GM10248 (cell line): Measurements from ENCODE around the gene ARHGAP25.

Source experiments
- CTCF ChIA-PET: fragments of 300-600 bp; sonication (Branson Sonifier 250); formaldehyde crosslinking; extraction: SDS; loops from one replicate; lab custom pipeline; 2021; ENCODE audit warnings: antibody characterized with exemption; lab: Yijun Ruan, JAX
- POLR2A ChIA-PET: fragments of 350-650 bp; sonication (Branson Sonifier 250); formaldehyde crosslinking; extraction: SDS; loops from one replicate; lab custom pipeline; 2020; ENCODE audit warnings: antibody characterized with exemption; lab: Yijun Ruan, JAX
- DNase-seq: peaks from one replicate; pipeline ENCODE4 v3.0.0; 2012; ENCODE audit errors: extremely low spot score
- TF ChIP-seq, protein P1 (sequence below): IDR thresholded peaks from 2 replicates; pipeline ENCODE4 v1.5.1; 2012; ENCODE audit warnings: mild to moderate bottlenecking, low read depth; ENCODE audit errors: extremely low read depth, missing control alignments, control extremely low read depth

ARHGAP25 gene

DNA sequence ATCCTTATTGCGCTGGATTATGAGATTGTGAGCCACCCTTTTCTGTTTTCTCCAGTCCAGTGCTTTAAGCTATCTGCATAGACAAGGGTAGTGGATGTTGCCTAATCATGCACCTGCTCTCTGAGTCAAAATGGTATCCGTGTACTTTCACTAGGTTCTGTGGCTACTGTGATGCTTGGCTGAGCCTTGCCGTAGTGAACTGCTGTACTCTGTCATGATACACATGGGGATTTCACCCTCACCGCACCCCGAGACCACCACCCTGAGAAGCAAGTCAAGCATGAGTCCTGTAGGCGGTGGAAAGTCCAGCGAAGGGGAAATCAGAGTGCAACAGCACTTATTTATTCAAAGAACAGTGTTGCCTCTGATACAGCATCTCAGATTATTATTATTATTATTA lies 55.0 kb downstream of the ARHGAP25 start:
- TF ChIP-seq, protein P1, sequence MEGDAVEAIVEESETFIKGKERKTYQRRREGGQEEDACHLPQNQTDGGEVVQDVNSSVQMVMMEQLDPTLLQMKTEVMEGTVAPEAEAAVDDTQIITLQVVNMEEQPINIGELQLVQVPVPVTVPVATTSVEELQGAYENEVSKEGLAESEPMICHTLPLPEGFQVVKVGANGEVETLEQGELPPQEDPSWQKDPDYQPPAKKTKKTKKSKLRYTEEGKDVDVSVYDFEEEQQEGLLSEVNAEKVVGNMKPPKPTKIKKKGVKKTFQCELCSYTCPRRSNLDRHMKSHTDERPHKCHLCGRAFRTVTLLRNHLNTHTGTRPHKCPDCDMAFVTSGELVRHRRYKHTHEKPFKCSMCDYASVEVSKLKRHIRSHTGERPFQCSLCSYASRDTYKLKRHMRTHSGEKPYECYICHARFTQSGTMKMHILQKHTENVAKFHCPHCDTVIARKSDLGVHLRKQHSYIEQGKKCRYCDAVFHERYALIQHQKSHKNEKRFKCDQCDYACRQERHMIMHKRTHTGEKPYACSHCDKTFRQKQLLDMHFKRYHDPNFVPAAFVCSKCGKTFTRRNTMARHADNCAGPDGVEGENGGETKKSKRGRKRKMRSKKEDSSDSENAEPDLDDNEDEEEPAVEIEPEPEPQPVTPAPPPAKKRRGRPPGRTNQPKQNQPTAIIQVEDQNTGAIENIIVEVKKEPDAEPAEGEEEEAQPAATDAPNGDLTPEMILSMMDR, result no peak
- ChIA-PET POLR2A (no interaction called here), CTCF (interaction anchor here (0.5 to 8.0 kb wide), 8 partner anchors 9 to 61 kb away, joined by 3 to 53 read pairs (median 15); no protein-coding TSS in a partner anchor)
- DNase-seq, result peak; percentile 87

DNA sequence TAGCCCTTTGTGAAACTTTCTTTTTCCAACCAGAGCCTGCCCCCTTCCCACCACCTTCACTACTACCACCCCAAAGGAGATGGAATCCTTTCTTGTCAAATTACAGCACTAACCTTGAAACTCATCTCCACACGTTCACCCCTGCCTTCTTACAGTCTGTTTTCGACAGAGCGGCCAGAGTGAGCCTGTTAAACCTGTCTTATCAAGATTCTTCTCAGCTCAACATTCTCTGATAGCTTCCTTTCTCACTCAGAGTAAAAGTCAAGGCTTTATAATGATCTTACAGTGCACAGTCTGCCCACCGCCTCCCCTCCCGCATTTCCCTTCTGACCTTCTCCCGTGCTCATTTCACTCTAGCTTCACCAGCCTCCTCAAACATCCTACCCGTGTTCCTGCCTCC lies 56.0 kb downstream of the ARHGAP25 start:
- TF ChIP-seq, protein P1, result no peak
- DNase-seq, result no peak
- POLR2A ChIA-PET, result no interaction called here
- CTCF ChIA-PET, result interaction anchor here (0.8 to 8.0 kb wide), 7 partner anchors 10 to 134 kb away, joined by 3 to 53 read pairs (median 6); no protein-coding TSS in a partner anchor

DNA sequence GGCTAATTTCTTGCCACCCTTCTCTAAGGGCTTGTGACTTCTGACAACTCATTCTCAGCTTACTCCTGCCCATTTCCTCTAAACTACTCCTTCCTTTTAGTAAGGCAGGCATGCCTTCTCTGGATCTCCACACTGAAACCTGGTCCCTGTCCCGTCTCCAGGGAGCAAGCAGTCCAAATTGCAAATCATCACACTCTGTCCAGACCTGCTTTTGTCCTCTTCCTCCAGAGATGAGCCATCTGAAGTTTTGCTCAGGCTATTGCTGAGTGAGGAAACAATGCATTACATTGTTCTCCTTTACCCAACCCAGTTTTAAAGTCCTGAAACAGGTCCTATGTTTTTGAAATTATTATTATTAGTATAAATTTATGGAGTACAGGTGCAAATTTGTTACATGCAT lies 57.3 kb downstream of the ARHGAP25 start:
- DNase-seq, result no peak
- CTCF ChIA-PET, result interaction anchor here (1.2 to 8.0 kb wide), 5 partner anchors 11 to 329 kb away, joined by 3 to 53 read pairs (median 6); no protein-coding TSS in a partner anchor
- TF ChIP-seq, protein P1, result no peak
- POLR2A ChIA-PET, result no interaction called here

DNA sequence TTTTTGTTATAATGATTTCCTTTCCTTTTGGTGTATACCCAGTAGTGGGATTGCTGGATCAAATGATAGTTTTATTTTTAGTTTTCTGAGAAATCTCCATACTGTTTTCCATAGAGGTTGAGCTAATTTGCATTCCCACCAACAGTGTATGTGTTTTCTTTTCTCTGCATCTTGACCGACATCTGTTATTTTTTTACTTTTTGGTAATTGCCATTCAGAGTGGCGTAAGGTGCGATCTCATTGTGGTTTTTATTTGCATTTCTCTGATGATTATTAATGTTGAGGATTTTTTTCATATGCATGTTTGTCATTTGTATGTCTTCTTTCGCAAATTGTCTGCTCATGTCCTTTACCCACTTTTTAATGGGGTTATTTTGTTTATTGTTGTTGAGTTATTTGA lies 58.1 kb downstream of the ARHGAP25 start:
- ChIA-PET POLR2A (no interaction called here), CTCF (interaction anchor here (6.3 kb wide), 1 partner anchor 12 kb away, joined by 23 read pairs; no protein-coding TSS in a partner anchor)
- no peak for DNase-seq
- TF ChIP-seq, protein P1, result no peak

DNA sequence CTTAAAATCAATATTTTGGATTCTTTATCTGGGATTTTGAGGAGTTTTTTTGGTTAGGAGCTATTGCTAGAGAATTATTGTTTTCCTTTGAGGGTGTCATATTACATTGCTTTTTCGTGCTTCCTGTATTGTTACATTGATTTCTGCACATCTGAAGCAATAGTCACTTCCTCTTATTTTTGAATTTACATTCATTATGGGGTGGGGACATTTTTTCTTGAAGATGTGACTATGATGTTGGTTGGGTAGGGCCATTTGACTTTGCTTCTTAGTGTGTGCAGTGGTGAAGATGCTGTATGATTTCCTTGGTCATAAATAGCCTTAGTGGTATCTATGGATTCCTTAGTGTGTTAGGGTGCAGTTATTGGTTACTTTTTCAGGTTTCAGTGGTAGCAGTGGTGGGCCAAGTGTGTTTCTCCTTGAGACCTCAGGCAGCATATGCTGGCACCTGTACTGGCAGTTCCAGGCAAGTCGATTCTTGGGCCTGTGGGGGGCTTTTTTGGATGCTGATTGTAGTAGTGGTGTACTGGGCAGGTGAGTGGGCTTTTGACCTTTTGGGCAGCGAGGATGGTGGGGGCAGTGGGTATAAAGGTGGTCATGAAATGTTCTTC lies 61.8 kb downstream of the ARHGAP25 start:
- POLR2A ChIA-PET, result no interaction called here
- no peak for DNase-seq
- CTCF ChIA-PET, result interaction anchor here (1.2 kb wide), 1 partner anchor 44 kb away, joined by 3 read pairs; no protein-coding TSS in a partner anchor
- TF ChIP-seq, protein P1, result no peak

DNA sequence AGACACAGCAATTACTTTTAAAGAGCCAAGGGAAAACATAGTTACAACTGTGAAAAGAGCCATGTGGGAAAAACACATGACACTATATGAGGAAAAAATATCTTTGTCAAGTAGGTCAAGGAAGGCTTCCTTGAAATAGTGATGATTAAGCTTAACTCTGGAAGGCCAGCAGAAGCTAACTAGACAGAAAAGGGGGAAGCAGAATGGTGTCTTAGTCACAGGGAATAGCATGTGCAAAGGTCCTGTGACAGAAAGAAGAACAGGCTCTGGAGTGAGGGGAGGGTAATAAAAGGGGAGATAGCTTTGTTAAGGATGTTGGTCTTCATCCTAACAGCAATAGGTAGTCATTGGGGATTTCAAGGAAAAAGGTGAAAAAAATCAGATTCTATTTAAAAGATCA lies 64.0 kb downstream of the ARHGAP25 start:
- POLR2A ChIA-PET, result no interaction called here
- DNase-seq, result no peak
- TF ChIP-seq, protein P1, result no peak
- CTCF ChIA-PET, result interaction anchor here (1.5 to 1.9 kb wide), 3 partner anchors 16 to 89 kb away, joined by 3 to 5 read pairs (median 4); no protein-coding TSS in a partner anchor
